Measurements from ENCODE around the gene TOMM40L. TPM values are rescaled to one million over a fixed set of nuclear protein-coding genes. Genes with fewer than 3 reads are reported as not detected.

TOMM40L gene
- total RNA-seq (2022) (14.1 and 15.0 TPM in 2 replicates), Bru-seq, nascent RNA (percentile 59 among the genes with signal in this experiment), BruChase-seq, experiment 1, labeled RNA remaining after a 6-hour chase (percentile 74 among the genes with signal in this experiment), BruChase-seq, experiment 2, labeled RNA remaining after a 2-hour chase (percentile 73 among the genes with signal in this experiment)
- long read RNA-seq, partial matches to known transcripts: 2 of 11 reads
- long read RNA-seq, other reads (novel, unspliced or antisense): 6 of 11 reads

GRCh38 chr1:161225534-161226319, at the start of gene TOMM40L:
Gene TOMM40L, plus strand, starts transcription at chr1:161226060. Its CDS starts 430 bp downstream, at chr1:161226490.
- Mint-ChIP-seq H3K27ac (ENCODE audit: unreplicated experiment) (peak within 1 kb of the TSS; percentile 76), H3K9me3 (ENCODE audit: low read depth, unreplicated experiment) (no peaks in the 10 kb centered on the region), H3K4me1 (ENCODE audit: low read depth, unreplicated experiment) (peaks cover 26% of the 10 kb centered on the region), H3K36me3 (ENCODE audit: insufficient read depth, unreplicated experiment) (peaks cover 15% of the 10 kb centered on the region), H3K4me3 (ENCODE audit: low read depth, unreplicated experiment) (peak within 1 kb of the TSS; percentile 86), H3K27me3 (ENCODE audit: unreplicated experiment) (peaks cover 26% of the 10 kb centered on the region)
- intact Hi-C loops (cut with micrococcal nuclease; ENCODE audit: unreplicated experiment): no loop called here
- DNase-seq: peak; percentile 91
- no TSS peak for BruUV-seq (replicated peaks)
- CTCF ChIA-PET: interaction anchor here (0.5 to 3.0 kb wide), 23 partner anchors 10 to 1124 kb away, joined by 3 to 26 read pairs (median 4); partner anchors contain the start of genes NDUFS2 and PPOX
- TF ChIP-seq CTCF (IDR thresholded peaks at IDR 0.05; ENCODE audit: unreplicated experiment): peak; percentile 38

- no peak for TF ChIP-seq CTCF (IDR thresholded peaks at IDR 0.05; ENCODE audit: unreplicated experiment)
- peaks cover 46% of the 10 kb centered on the region for H3K36me3 Mint-ChIP-seq (ENCODE audit: insufficient read depth, unreplicated experiment)
- H3K4me3 Mint-ChIP-seq (ENCODE audit: low read depth, unreplicated experiment): peak overlapping the region; percentile 100
- H3K27me3 Mint-ChIP-seq (ENCODE audit: unreplicated experiment): no peaks in the 10 kb centered on the region
- intact Hi-C loops (cut with micrococcal nuclease; ENCODE audit: unreplicated experiment): no loop called here
- CTCF ChIA-PET: interaction anchor here (0.6 to 1.8 kb wide), 3 partner anchors 10 to 585 kb away, joined by 4 to 7 read pairs (median 4); partner anchors contain the start of gene PPOX
- H3K9me3 Mint-ChIP-seq (ENCODE audit: low read depth, unreplicated experiment): no peaks in the 10 kb centered on the region
- no peak for DNase-seq
- peaks cover 27% of the 10 kb centered on the region for H3K4me1 Mint-ChIP-seq (ENCODE audit: low read depth, unreplicated experiment)
- H3K27ac Mint-ChIP-seq (ENCODE audit: unreplicated experiment): peak overlapping the region; percentile 97
- BruUV-seq (replicated peaks): no TSS peak
Measured at GRCh38 chr1:161176468-161177111, 49.3 kb upstream of the TOMM40L start.

DNA sequence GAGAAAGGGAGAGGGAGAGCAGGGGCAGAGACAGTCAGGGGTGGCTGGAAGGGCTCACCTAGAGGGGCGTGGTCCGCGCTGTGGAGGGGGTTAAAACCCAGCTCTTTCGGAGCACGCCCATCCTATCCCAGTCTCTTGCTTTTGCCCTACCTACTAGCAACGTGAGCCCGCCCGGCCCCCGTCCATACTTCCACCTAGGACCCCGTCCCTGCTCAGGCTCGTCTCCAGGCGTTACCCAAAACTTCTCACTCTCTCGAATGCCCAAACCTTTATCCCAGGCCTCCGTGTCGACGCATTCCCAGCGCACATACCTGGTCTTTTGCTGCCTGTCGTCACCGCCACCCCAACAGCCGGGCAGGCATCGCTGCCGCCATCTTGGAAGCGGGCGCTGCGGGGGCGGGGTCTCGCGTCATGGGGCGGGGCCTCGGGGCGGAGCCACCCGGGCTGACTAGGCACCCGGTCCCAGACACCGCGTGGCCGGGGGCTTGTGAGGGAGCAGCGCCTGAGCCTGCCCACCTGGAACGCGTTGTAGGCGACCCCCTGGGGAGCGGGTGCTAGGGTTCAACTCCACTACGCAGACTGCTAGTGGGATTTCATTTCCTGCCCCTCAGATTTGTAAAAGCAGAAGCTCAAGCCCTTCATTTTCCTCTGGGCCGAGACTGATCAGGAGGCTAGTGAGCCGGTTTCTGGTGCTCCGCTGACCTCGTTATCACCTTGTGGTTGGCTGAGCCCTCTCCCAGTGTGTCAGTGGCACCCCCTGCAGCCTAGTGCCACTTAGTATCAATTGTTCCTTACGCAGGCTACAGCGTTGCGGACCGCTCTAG, 48.5 kb upstream of the TOMM40L start, which contains the start of gene B4GALT3:
Gene B4GALT3 (minus strand): TSS at position 396 of the 824 bp plus-strand sequence. CDS start 1,447 bp downstream, outside the sequence.
- peaks cover 34% of the 10 kb centered on the region for H3K4me1 Mint-ChIP-seq (ENCODE audit: low read depth, unreplicated experiment)
- H3K4me3 Mint-ChIP-seq (ENCODE audit: low read depth, unreplicated experiment): peak within 1 kb of the TSS; percentile 100
- intact Hi-C loops (cut with micrococcal nuclease; ENCODE audit: unreplicated experiment): no loop called here
- no peaks in the 10 kb centered on the region for H3K27me3 Mint-ChIP-seq (ENCODE audit: unreplicated experiment)
- H3K36me3 Mint-ChIP-seq (ENCODE audit: insufficient read depth, unreplicated experiment): peaks cover 40% of the 10 kb centered on the region
- BruUV-seq (replicated peaks): TSS peak; percentile 97
- no peaks in the 10 kb centered on the region for H3K9me3 Mint-ChIP-seq (ENCODE audit: low read depth, unreplicated experiment)
- peak within 1 kb of the TSS; percentile 97 for H3K27ac Mint-ChIP-seq (ENCODE audit: unreplicated experiment)
- CTCF ChIA-PET: interaction anchor here (0.5 to 1.8 kb wide), 5 partner anchors 9 to 586 kb away, joined by 3 to 7 read pairs (median 4); partner anchors contain the start of gene PPOX
- peak; percentile 25 for TF ChIP-seq CTCF (IDR thresholded peaks at IDR 0.05; ENCODE audit: unreplicated experiment)
- DNase-seq: peak; percentile 98
